HFF-Myc (cell line): ENCODE measurements around the gene PRKCD.

Source experiments
- DNase-seq: peaks from one replicate; pipeline ENCODE4 v3.0.0-alpha.2; 2011; ENCODE audit warnings: low read depth; ENCODE audit errors: extremely low read depth
- H3K4me3 ChIP-seq: replicated peaks from 2 replicates; pipeline ENCODE4 v1.5.1; 2011; ENCODE audit warnings: low read depth, mild to moderate bottlenecking, control low read depth, low read length
- CTCF ChIP-seq: IDR thresholded peaks from 2 replicates; pipeline ENCODE4 v1.5.1; 2012; ENCODE audit warnings: mild to moderate bottlenecking, low read depth, low read length, control low read depth; ENCODE audit errors: missing control alignments

PRKCD gene

GRCh38 chr3:53200501-53201498 is 39.8 kb downstream of the PRKCD start:
- no peak for TF ChIP-seq CTCF
- no peak for DNase-seq
- H3K4me3 ChIP-seq, result no peak overlapping the region

- no peak for DNase-seq
- no peak overlapping the region for H3K4me3 ChIP-seq
- TF ChIP-seq CTCF, result no peak
Observed at GRCh38 chr3:53202331-53203015, 41.5 kb downstream of the PRKCD start.

GRCh38 chr3:53211706-53212702 is 51.0 kb downstream of the PRKCD start:
- no peak for TF ChIP-seq CTCF
- no peak overlapping the region for H3K4me3 ChIP-seq
- no peak for DNase-seq

GRCh38 chr3:53213276-53213675 is 52.3 kb downstream of the PRKCD start:
- no peak overlapping the region for H3K4me3 ChIP-seq
- TF ChIP-seq CTCF, result no peak
- DNase-seq, result no peak

GRCh38 chr3:53215816-53216215 is 54.8 kb downstream of the PRKCD start:
- no peak overlapping the region for H3K4me3 ChIP-seq
- no peak for TF ChIP-seq CTCF
- DNase-seq, result no peak

GRCh38 chr3:53216723-53217122 is 55.7 kb downstream of the PRKCD start:
- DNase-seq, result no peak
- TF ChIP-seq CTCF, result no peak
- no peak overlapping the region for H3K4me3 ChIP-seq
